ENCODE data around the gene CDH22.

The CDH22 gene

GRCh38 chr20:46269372-46269771 is 38.9 kb downstream of the CDH22 start:
- DNase-seq (ENCODE audit: low read depth) = no peak
- no peak overlapping the region for H3K4me3 ChIP-seq (replicated peaks; ENCODE audit: low read depth, low read length)
- no peak for TF ChIP-seq CTCF (IDR thresholded peaks at IDR 0.05; ENCODE audit: low read length, missing control alignments)

- TF ChIP-seq CTCF (IDR thresholded peaks at IDR 0.05; ENCODE audit: low read length, missing control alignments) = no peak
- no peak overlapping the region for H3K4me3 ChIP-seq (replicated peaks; ENCODE audit: low read depth, low read length)
These were observed 39.6 kb downstream of the CDH22 start for GRCh38 chr20:46268662-46269061.

GRCh38 chr20:46268131-46268614 is 40.1 kb downstream of the CDH22 start:
- H3K4me3 ChIP-seq (replicated peaks; ENCODE audit: low read depth, low read length) = no peak overlapping the region
- DNase-seq (ENCODE audit: low read depth) = no peak
- TF ChIP-seq CTCF (IDR thresholded peaks at IDR 0.05; ENCODE audit: low read length, missing control alignments) = no peak

More at GRCh38 chr20:46268662-46269061, 39.6 kb downstream of the CDH22 start:
- DNase-seq (ENCODE audit: low read depth) = no peak

GRCh38 chr20:46267108-46268105 is 40.9 kb downstream of the CDH22 start:
- DNase-seq (ENCODE audit: low read depth) = no peak
- H3K4me3 ChIP-seq (replicated peaks; ENCODE audit: low read depth, low read length) = no peak overlapping the region
- TF ChIP-seq CTCF (IDR thresholded peaks at IDR 0.05; ENCODE audit: low read length, missing control alignments) = no peak

- no peak for DNase-seq (ENCODE audit: low read depth)
- TF ChIP-seq CTCF (IDR thresholded peaks at IDR 0.05; ENCODE audit: low read length, missing control alignments) = no peak
- H3K4me3 ChIP-seq (replicated peaks; ENCODE audit: low read depth, low read length) = no peak overlapping the region
These were observed 42.8 kb downstream of the CDH22 start for GRCh38 chr20:46265539-46265938.

- no peak for TF ChIP-seq CTCF (IDR thresholded peaks at IDR 0.05; ENCODE audit: low read length, missing control alignments)
- DNase-seq (ENCODE audit: low read depth) = no peak
- no peak overlapping the region for H3K4me3 ChIP-seq (replicated peaks; ENCODE audit: low read depth, low read length)
These were observed 43.7 kb downstream of the CDH22 start for GRCh38 chr20:46264391-46265266.

Data from fibroblast of pulmonary artery (primary cell).